SKM-1 (cell line): Measurements from ENCODE around the gene OGG1.
A peak's percentile ranks its signal among the peaks of the same experiment; 100 is the strongest.
"Not testable (repeated sequence)": the region's sequence is repeated elsewhere in the genome, so short reads cannot be mapped to it uniquely, and the experiment has no call there.

Experiments used
- DNase-seq: peaks from one replicate; lab custom pipeline; 2025; ENCODE audit not compliant: unreplicated experiment; lab: John Stamatoyannopoulos, UW

Gene OGG1

GRCh38 chr3:9761919-9762318 lies 12.2 kb downstream of the OGG1 start:
- DNase-seq, result no peak

- DNase-seq, result no peak
Measured at GRCh38 chr3:9762871-9763270, 13.1 kb downstream of the OGG1 start.

GRCh38 chr3:9765865-9766264 lies 16.1 kb downstream of the OGG1 start:
- DNase-seq, result no peak

GRCh38 chr3:9767418-9767817 lies 17.7 kb downstream of the OGG1 start:
- no peak for DNase-seq

- DNase-seq, result no peak
Measured at GRCh38 chr3:9768141-9768775, 18.5 kb downstream of the OGG1 start.

GRCh38 chr3:9769012-9769411 lies 19.3 kb downstream of the OGG1 start:
- DNase-seq, result no peak

GRCh38 chr3:9769426-9770275 lies 19.9 kb downstream of the OGG1 start, which contains the start of gene CAMK1:
Gene CAMK1, minus strand, starts transcription at chr3:9769947. Its CDS starts 2,198 bp downstream, at chr3:9767749.
- DNase-seq, result no peak

- DNase-seq, result no peak
Measured at GRCh38 chr3:9770276-9770812, 20.6 kb downstream of the OGG1 start.

GRCh38 chr3:9771007-9771406 lies 21.3 kb downstream of the OGG1 start:
- DNase-seq, result not testable (repeated sequence)

- DNase-seq, result no peak
Measured at GRCh38 chr3:9776896-9777693, 27.3 kb downstream of the OGG1 start.

- no peak for DNase-seq
Measured at GRCh38 chr3:9777694-9778021, 27.9 kb downstream of the OGG1 start.

GRCh38 chr3:9778143-9779074 lies 28.7 kb downstream of the OGG1 start:
- no peak for DNase-seq

GRCh38 chr3:9779075-9779593 lies 29.4 kb downstream of the OGG1 start:
- DNase-seq, result no peak

GRCh38 chr3:9779721-9780457 lies 30.1 kb downstream of the OGG1 start:
- DNase-seq, result peak; percentile 91

- no peak for DNase-seq
Measured at GRCh38 chr3:9780458-9780812, 30.7 kb downstream of the OGG1 start.

- DNase-seq, result no peak
Measured at GRCh38 chr3:9780910-9781309, 31.2 kb downstream of the OGG1 start.

GRCh38 chr3:9781551-9781950 lies 31.8 kb downstream of the OGG1 start:
- DNase-seq, result no peak

GRCh38 chr3:9781978-9782603 lies 32.3 kb downstream of the OGG1 start:
- DNase-seq, result no peak

GRCh38 chr3:9782770-9783169 lies 33.0 kb downstream of the OGG1 start:
- DNase-seq, result no peak
